Effector memory CD4-positive, alpha-beta T cell (primary cell): ENCODE results near the gene COPS9.

Experiments used
- DNase-seq, 3 donors: peaks; one replicate each; pipeline ENCODE4 v3.0.0-alpha.2; 2020
- H3K27ac ChIP-seq: 2 replicates; pipeline ENCODE4 v1.7.0; 2013; ENCODE audit warnings: mild to moderate bottlenecking, low read length, moderate library complexity; ENCODE audit not compliant: insufficient read depth, poor library complexity, severe bottlenecking
- H3K27me3 ChIP-seq: replicated peaks from 2 replicates; pipeline ENCODE4 v1.7.0; 2013; ENCODE audit warnings: mild to moderate bottlenecking, low read length; ENCODE audit not compliant: insufficient read depth, control insufficient read depth, poor library complexity, severe bottlenecking
- H3K36me3 ChIP-seq: 2 replicates; pipeline ENCODE4 v1.7.0; 2013; ENCODE audit warnings: mild to moderate bottlenecking, low read length, moderate library complexity; ENCODE audit not compliant: control insufficient read depth, insufficient read depth
- H3K4me1 ChIP-seq: 2 replicates; pipeline ENCODE4 v1.7.0; 2013; ENCODE audit warnings: low read length, mild to moderate bottlenecking; ENCODE audit not compliant: control insufficient read depth, insufficient read depth, poor library complexity, severe bottlenecking
- H3K4me3 ChIP-seq: 2 replicates; pipeline ENCODE4 v1.7.0; 2013; ENCODE audit warnings: low read length, low read depth, mild to moderate bottlenecking; ENCODE audit not compliant: insufficient read depth, poor library complexity, severe bottlenecking
- H3K9me3 ChIP-seq: 2 replicates; pipeline ENCODE4 v1.7.0; 2013; ENCODE audit warnings: mild to moderate bottlenecking, low read length, moderate library complexity; ENCODE audit not compliant: control insufficient read depth

The COPS9 gene

GRCh38 chr2:240160291-240161086 lies 24.4 kb upstream of the COPS9 start:
- H3K4me3 ChIP-seq: no peak overlapping the region
- DNase-seq: no peak
- no peaks in the 10 kb centered on the region for H3K36me3 ChIP-seq
- H3K27me3 ChIP-seq: no peaks in the 10 kb centered on the region
- H3K9me3 ChIP-seq: no peaks in the 10 kb centered on the region
- no peaks in the 10 kb centered on the region for H3K4me1 ChIP-seq
- no peak overlapping the region for H3K27ac ChIP-seq

GRCh38 chr2:240159251-240159839 lies 23.2 kb upstream of the COPS9 start:
- no peak for DNase-seq
- Histone ChIP-seq H3K9me3 (no peaks in the 10 kb centered on the region), H3K4me1 (no peaks in the 10 kb centered on the region), H3K4me3 (no peak overlapping the region), H3K27me3 (no peaks in the 10 kb centered on the region), H3K36me3 (no peaks in the 10 kb centered on the region), H3K27ac (no peak overlapping the region)

- Histone ChIP-seq H3K9me3 (no peaks in the 10 kb centered on the region), H3K27me3 (no peaks in the 10 kb centered on the region), H3K27ac (no peak overlapping the region), H3K4me3 (no peak overlapping the region), H3K36me3 (no peaks in the 10 kb centered on the region), H3K4me1 (no peaks in the 10 kb centered on the region)
- DNase-seq: no peak
These were observed 21.0 kb upstream of the COPS9 start for GRCh38 chr2:240157147-240157470.

GRCh38 chr2:240156435-240157146 lies 20.5 kb upstream of the COPS9 start:
- DNase-seq: no peak
- H3K4me1 ChIP-seq: no peaks in the 10 kb centered on the region
- H3K36me3 ChIP-seq: no peaks in the 10 kb centered on the region
- no peaks in the 10 kb centered on the region for H3K9me3 ChIP-seq
- no peaks in the 10 kb centered on the region for H3K27me3 ChIP-seq
- H3K4me3 ChIP-seq: no peak overlapping the region
- H3K27ac ChIP-seq: no peak overlapping the region

GRCh38 chr2:240155745-240156390 lies 19.8 kb upstream of the COPS9 start:
- Histone ChIP-seq H3K4me3 (no peak overlapping the region), H3K27ac (no peak overlapping the region), H3K36me3 (no peaks in the 10 kb centered on the region), H3K9me3 (no peaks in the 10 kb centered on the region), H3K4me1 (no peaks in the 10 kb centered on the region), H3K27me3 (no peaks in the 10 kb centered on the region)
- DNase-seq: no peak

GRCh38 chr2:240155048-240155744 lies 19.1 kb upstream of the COPS9 start:
- Histone ChIP-seq H3K9me3 (no peaks in the 10 kb centered on the region), H3K27me3 (no peaks in the 10 kb centered on the region), H3K4me3 (no peak overlapping the region), H3K36me3 (no peaks in the 10 kb centered on the region), H3K4me1 (no peaks in the 10 kb centered on the region), H3K27ac (no peak overlapping the region)
- no peak for DNase-seq

- Histone ChIP-seq H3K27ac (no peak overlapping the region), H3K36me3 (no peaks in the 10 kb centered on the region), H3K4me1 (no peaks in the 10 kb centered on the region), H3K9me3 (no peaks in the 10 kb centered on the region), H3K27me3 (no peaks in the 10 kb centered on the region), H3K4me3 (no peak overlapping the region)
- no peak for DNase-seq
These were observed 18.5 kb upstream of the COPS9 start for GRCh38 chr2:240154606-240155005.

GRCh38 chr2:240153418-240153817 lies 17.3 kb upstream of the COPS9 start:
- DNase-seq: no peak
- no peak overlapping the region for H3K4me3 ChIP-seq
- H3K36me3 ChIP-seq: no peaks in the 10 kb centered on the region
- no peaks in the 10 kb centered on the region for H3K4me1 ChIP-seq
- no peak overlapping the region for H3K27ac ChIP-seq
- no peaks in the 10 kb centered on the region for H3K27me3 ChIP-seq
- no peaks in the 10 kb centered on the region for H3K9me3 ChIP-seq

- H3K36me3 ChIP-seq: no peaks in the 10 kb centered on the region
- no peaks in the 10 kb centered on the region for H3K4me1 ChIP-seq
- H3K27ac ChIP-seq: no peak overlapping the region
- DNase-seq: no peak
- H3K9me3 ChIP-seq: no peaks in the 10 kb centered on the region
- no peaks in the 10 kb centered on the region for H3K27me3 ChIP-seq
- H3K4me3 ChIP-seq: no peak overlapping the region
These were observed 15.4 kb upstream of the COPS9 start for GRCh38 chr2:240151477-240152031.
